Fibroblast of peridontal ligament (primary cell): ENCODE measurements around the gene TMEM205.
A peak's percentile ranks its signal among the peaks of the same experiment; 100 is the strongest.

Experiments used
- DNase-seq: peaks from one replicate; pipeline ENCODE4 v3.0.0-alpha.2; 2010; ENCODE audit errors: extremely low read depth

TMEM205 gene

GRCh38 chr19:11299946-11300810, 45.9 kb downstream of the TMEM205 start:
- no peak for DNase-seq

DNA sequence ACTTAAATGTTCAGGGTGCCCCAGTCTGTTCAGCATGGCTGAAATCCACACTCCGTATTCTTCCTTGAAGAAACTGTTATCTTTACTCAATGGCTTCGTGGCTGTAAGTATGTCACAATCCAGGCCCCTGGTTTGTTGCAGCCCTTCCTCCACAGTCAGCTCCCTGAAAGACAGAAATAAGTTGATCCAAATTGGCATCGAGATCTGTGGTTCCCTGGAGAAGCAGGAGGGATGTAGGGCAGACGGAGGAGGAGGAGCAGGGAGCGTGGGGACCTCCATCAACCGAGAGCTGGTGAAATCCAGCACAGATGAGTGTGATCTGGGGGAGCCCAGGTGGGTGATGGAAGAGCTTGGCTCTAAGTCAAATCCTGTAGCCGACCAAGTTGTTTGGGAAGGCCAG, 49.8 kb downstream of the TMEM205 start:
- DNase-seq = peak; percentile 45

DNA sequence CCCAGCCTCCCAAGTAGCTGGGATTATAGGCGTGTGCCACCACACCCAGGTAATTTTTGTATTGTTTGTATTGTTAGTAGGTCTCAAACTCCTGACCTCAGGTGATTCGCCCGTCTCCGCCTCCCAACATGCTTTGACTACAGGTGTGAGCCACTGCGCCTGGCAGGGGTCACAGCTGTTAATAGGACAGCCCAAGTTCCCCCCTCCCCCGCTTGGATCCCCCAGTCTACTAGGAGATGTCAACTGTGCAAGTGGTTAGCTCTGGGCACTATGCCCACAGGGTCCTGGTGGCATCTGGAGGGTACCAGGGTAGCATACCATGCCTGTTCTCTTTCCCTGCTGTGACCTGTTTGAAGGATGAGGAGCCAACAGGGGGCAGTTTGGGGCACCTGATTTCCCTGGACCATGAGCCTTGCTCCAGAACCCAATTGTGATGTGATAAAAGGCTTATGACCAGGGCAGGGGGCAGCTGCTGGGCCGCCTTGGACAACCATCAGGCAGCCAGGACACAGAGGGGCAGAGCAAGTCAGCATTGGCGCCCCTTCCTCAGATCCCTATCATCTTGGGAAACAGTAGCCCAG, 50.3 kb downstream of the TMEM205 start, which contains the start of gene TSPAN16:
TSPAN16 (plus strand) TSS at position 496 of the 581 bp plus-strand sequence. CDS start 138 bp downstream, outside the sequence.
- no peak for DNase-seq

DNA sequence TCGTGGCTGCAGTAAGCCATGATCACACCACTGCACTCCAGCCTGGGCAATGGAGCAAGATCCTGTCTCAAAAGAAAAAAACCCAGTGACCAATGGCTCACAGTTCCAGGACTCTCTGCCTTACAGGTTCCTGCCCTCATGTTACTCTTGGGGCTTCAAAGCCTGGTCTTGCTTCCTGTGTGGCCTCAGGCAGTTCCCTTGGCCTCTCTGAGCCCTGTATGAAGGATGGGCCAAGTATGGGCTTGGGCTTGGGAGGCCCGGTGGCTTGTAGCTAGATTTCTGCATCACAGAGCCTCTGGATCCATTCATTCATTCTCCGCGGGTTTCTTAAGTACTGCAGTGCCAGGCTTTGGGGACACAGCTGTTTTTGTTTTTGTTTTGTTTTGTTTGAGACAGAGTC, 50.9 kb downstream of the TMEM205 start:
- DNase-seq = no peak

- DNase-seq = peak; percentile 91
These were observed 52.4 kb downstream of the TMEM205 start for GRCh38 chr19:11293433-11294389.
